ENCODE results near the gene HTD2. TPM values are rescaled to one million over a fixed set of nuclear protein-coding genes. Genes with fewer than 3 reads are reported as not detected.

HTD2 gene
- total RNA-seq (9.9 and 11.8 TPM in 2 replicates), polyA plus RNA-seq (26.0 and 36.0 TPM in 2 replicates)

DNA sequence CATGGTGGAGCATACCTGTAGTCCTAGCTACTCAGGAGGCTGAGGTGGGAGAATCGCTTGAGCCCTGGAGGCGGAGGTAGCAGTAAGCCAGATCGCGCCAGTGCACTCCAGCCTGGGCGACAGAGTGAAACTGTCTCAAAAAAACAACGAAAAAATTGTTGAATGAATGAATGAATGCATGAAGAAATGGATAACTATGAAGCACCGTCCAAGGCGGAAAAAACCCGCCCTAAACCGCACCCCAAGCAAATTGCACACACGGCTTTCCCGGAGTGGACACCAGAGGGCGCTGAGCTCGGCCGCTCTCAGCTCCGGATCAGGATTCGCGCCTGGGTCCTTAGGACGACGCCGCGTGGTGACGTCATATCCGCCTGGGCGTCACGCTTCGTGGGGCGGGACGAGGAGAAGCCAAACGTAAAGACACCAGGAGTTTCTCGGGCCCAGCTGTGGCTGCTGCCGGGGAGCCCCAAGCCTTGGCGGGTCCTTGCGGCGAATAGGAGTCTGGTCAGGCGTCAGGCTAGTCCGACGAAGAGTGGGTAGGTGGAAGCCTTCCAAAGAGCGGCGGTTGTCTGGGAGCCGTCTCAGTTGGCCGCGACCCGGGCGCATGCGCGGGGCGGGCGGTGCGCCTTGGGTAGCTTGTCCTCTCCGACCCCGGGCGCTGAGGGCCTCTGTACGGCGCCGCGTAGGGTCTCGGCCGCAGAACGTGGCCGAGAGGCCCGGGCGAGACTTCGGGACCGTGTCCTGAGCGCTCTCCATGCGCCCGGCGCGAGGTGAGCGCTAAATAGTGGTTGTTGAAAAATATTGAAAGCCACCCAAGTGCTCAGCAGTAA is at the start of gene HTD2, which contains the start of gene RPP14:
Gene HTD2 (plus strand): TSS at position 639 of the 830 bp plus-strand sequence. CDS start 11,094 bp downstream, outside the sequence.
Gene RPP14 (plus strand): TSS at position 364 of the 830 bp plus-strand sequence. CDS start 4,085 bp downstream, outside the sequence.
- Histone ChIP-seq H3K36me3 (peaks cover 13% of the 10 kb centered on the region), H3K27ac (peak within 1 kb of the TSS; percentile 100), H3K4me3 (peak within 1 kb of the TSS; percentile 95), H3K27me3 (no peaks in the 10 kb centered on the region), H3K9me3 (ENCODE audit: low read depth) (no peaks in the 10 kb centered on the region), H3K4me1 (ENCODE audit: low read depth) (peaks cover 13% of the 10 kb centered on the region)
- peak; percentile 98 for TF ChIP-seq CTCF (IDR thresholded peaks at IDR 0.05; ENCODE audit: low read depth, low read length)
- DNase-seq (ENCODE audit: low read depth in 1 of 2, low spot score in 1 of 2): peak; percentile 98 to 99

- no peak overlapping the region for H3K27ac ChIP-seq
- DNase-seq (ENCODE audit: low read depth in 1 of 2, low spot score in 1 of 2): peak in 1 of 2 donors; percentile 40
Observed at GRCh38 chr3:58258392-58259055, 47.8 kb upstream of the HTD2 start.

DNA sequence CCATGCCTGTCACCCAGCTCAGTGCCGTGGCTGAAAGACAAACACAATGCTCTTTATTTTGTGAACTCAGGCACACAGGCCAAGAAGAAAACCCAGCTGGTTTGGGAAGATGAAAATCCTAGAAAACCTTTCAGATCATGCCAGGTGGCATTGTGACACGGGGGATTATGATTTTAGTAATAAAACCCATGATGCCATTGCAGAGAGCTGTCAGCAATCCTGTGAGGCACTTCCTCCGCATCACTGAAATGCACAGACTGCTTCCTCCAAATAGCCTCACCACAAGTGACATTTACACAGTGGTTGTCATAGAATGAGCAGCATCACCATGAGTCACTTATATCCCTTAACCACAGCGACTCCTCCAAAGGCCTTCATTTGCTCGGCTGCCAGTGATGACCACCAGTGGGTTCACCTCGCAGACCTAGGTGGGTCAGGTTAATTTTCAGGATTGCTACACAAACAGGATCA is 46.0 kb upstream of the HTD2 start:
- Histone ChIP-seq H3K36me3 (peaks cover 8% of the 10 kb centered on the region), H3K9me3 (ENCODE audit: low read depth) (no peaks in the 10 kb centered on the region), H3K4me1 (ENCODE audit: low read depth) (no peaks in the 10 kb centered on the region), H3K4me3 (no peak overlapping the region), H3K27ac (no peak overlapping the region), H3K27me3 (no peaks in the 10 kb centered on the region)
- DNase-seq (ENCODE audit: low read depth in 1 of 2, low spot score in 1 of 2): peak in 1 of 2 donors; percentile 41
- no peak for TF ChIP-seq CTCF (IDR thresholded peaks at IDR 0.05; ENCODE audit: low read depth, low read length)

More at GRCh38 chr3:58258392-58259055, 47.8 kb upstream of the HTD2 start:
- no peak for TF ChIP-seq CTCF (IDR thresholded peaks at IDR 0.05; ENCODE audit: low read depth, low read length)
- Histone ChIP-seq H3K27me3 (no peaks in the 10 kb centered on the region), H3K9me3 (ENCODE audit: low read depth) (no peaks in the 10 kb centered on the region), H3K4me1 (ENCODE audit: low read depth) (no peaks in the 10 kb centered on the region), H3K36me3 (peaks cover 8% of the 10 kb centered on the region), H3K4me3 (no peak overlapping the region)

- TF ChIP-seq CTCF (IDR thresholded peaks at IDR 0.05; ENCODE audit: low read depth, low read length): no peak
- Histone ChIP-seq H3K9me3 (ENCODE audit: low read depth) (no peaks in the 10 kb centered on the region), H3K27ac (no peak overlapping the region), H3K4me3 (no peak overlapping the region), H3K4me1 (ENCODE audit: low read depth) (no peaks in the 10 kb centered on the region), H3K36me3 (peaks cover 8% of the 10 kb centered on the region), H3K27me3 (no peaks in the 10 kb centered on the region)
- no peak for DNase-seq (ENCODE audit: low read depth in 1 of 2, low spot score in 1 of 2)
Observed at GRCh38 chr3:58260733-58261132, 45.6 kb upstream of the HTD2 start.

DNA sequence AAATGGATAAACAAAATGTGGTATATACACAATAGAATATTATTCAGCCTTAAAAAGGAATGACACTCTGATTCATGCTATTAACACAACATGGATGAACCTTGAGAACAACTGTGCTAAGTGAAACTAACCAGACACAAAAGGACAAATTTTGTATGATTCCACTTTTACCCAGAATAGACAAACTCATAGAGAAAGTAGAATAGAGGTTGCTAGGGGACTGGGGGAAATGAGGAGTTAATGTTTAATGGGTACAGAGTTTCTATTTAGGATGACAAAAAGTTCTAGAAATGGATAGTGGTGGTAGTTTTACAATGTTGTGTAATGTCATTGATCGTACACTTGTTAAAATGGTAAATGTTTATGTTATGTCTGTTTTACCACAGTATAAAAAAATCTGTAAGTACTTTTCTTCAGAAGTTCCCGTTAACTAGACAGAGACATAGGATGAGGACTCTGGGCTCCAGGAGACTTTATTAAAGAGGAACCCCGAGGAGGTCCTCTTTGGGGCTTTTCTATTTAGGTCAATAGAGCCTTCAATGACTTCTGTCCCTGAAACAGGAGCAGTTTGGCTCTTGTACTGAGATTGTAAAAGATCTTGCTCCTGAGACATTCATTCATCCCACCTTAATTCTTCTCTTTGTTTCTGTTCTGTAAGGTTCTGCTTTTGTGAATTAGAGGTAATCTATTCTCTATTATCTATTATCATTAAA is 44.2 kb upstream of the HTD2 start:
- DNase-seq (ENCODE audit: low read depth in 1 of 2, low spot score in 1 of 2): no peak
- Histone ChIP-seq H3K4me3 (no peak overlapping the region), H3K9me3 (ENCODE audit: low read depth) (no peaks in the 10 kb centered on the region), H3K27ac (no peak overlapping the region), H3K36me3 (peaks cover 13% of the 10 kb centered on the region), H3K27me3 (no peaks in the 10 kb centered on the region), H3K4me1 (ENCODE audit: low read depth) (no peaks in the 10 kb centered on the region)
- TF ChIP-seq CTCF (IDR thresholded peaks at IDR 0.05; ENCODE audit: low read depth, low read length): no peak

Data from cardiac muscle cell (in vitro differentiated cells and primary cell).